HG02763 (cell line): ENCODE data around the gene LDLRAD3.

ENCODE experiments used
- ATAC-seq: cut with Tn5 transposase; IDR thresholded peaks from one replicate; pipeline ENCODE4 v1.9.1; 2021; ENCODE audit warnings: mild to moderate bottlenecking, moderate library complexity; ENCODE audit not compliant: unreplicated experiment

The LDLRAD3 gene

DNA sequence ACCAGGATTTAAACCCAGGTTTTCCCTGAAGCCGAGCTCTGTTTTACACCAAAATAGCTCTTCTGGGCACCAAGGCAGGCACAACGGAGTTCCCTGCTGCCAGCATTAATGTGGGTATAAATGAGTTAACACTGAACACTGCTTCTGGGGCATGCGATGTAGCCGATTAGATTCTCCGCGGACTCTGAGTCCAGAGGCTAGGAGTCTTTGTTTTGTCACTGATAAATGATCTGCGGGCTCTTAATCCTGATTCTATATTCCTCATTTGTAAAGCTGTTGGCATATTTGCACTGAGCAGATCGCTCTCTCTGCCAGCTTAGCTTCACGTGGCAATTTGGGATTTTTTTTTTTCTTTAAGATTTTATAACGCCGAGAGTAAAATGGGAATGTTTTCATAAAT is 16.8 kb upstream of the LDLRAD3 start:
- ATAC-seq, result no peak

DNA sequence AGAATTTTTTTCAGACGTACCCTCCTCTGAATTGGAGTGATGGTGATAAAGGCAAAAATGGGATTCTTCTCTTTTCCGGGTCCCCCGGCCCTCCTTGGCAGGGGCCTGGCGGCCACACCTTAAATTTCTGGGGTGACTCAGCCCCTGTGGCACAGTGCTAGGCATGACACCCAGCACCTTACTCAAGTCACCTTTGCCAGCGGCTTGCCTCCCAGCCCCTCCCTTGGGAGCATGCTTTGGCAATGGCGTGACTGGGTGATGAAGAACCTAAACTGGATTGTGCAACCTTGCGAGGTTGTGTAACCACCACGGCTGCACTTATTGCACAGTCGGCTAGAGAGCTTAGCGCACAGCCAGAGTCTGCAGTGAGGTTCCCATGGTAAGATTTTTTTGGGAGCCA is 16.2 kb upstream of the LDLRAD3 start:
- ATAC-seq, result no peak

DNA sequence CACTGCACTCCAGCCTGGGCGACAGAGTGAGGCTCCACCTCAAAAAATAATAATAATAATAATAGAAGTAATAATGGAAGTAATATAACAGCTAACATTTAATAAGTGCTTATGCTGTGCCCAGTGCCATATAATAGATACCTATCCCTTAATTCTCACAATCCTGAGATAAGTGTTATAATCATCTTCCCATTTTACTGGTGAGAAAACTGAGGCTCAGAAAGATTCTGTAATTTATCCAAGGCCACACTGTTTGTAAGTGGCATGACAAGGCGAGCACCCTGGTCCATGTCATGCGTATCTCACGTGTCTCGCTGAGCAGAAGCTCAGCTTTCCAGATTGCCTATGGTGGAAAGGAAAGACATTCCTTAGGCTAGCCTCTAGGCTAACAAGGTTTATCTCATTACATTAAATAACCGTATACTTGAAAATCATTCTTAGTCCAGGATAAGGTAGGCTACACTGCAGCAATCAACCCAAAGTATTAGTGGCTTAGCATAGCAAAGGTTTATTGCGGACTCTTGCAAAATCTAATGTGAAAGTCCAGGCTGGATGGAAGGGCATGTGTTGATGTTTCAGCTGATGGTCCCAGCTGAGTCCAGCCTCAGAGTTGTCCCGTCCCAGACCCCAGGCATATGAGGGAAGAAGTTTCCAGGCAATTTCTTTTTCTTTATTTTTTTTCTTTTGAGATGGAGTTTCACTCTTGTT is 15.0 kb upstream of the LDLRAD3 start:
- no peak for ATAC-seq

DNA sequence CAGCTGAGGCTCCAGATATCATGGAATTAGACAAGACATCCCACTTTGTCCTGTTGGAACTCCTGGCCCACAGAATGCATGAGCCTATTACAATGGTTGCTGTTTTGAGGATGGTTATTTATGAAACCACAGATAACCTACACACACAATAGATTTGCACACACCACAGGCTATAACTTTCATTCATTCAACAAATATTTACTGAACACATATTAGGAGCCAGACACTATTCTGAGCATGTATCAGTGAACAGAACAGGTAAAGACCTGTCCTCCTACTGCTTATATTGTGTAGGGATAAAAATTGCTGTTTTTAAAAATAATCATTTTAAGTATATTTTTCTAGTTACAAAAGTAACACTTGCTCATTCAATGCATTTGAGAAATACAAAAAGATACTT is 13.4 kb upstream of the LDLRAD3 start:
- no peak for ATAC-seq

DNA sequence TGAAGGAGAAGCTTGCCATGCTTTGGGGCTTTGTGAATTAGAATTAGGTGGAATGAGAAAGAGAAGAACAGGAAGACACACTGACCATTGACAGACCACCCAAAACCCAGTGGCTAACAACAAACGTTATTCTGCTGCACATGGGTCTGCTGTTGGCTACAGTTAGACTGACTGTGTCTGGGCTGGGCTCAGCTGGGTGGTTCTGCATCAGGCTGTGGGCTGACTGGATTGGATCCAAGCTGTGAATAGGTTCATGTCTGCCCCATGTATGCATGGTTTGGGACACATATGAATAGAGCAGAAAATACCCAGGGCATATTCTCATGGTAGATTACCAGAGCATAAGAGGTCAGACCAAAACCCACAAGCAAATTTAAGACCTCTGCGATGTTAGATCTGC is 11.7 kb upstream of the LDLRAD3 start:
- no peak for ATAC-seq

DNA sequence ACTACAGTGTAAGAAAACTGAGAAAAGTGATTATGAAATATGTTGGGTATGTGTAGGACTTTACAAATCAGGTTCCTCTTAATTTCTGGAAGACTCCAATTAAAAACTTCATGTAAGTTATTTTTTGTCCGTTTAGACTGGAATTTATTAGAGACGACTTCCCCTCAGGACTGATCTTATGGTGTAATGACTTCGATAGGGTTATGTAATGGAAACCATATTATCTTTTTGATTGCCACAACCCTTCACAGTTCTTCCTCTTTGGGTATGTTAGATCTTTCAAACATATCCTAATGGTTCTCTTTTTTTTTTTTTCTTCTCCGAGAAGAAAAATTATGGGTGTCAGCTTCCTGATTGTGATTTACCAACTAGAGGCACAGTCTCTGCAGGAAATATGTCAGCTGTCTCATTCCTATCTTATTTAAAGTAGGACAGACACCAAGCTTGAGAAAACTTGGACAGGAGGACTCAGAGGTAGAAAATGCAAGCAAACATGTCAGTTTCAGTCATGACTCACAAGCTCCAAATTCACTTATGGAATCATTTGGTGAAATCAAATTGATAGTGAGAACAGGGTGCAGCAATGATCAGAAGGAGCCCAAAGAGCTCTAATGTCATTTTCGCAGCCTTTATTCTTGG is 11.1 kb upstream of the LDLRAD3 start:
- ATAC-seq, result no peak

DNA sequence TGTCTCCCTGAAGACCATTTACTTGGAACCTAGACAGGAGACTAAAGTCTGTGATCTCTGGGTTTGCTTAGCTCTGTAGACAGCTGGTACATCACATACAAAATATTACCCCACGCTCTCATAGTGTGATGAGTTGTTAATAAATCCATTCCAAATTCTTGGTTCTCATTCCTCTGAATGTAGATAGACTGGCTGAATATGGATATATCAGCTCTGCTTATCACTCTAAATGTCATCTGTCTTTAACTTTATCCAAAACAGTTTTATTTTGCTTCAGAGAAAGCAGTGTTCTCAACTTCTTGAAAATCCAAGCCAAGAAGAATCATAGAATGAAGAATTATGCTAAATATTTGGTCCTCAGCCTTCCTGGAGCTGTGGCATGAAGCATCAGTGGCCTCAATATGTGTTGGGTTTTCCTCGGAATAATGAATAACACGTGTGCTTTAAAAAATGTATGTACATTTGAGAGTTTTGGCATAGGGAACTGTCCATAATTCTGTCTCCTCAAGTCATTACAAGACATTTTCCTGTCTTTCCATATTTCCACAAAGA is 10.5 kb upstream of the LDLRAD3 start:
- ATAC-seq, result no peak

DNA sequence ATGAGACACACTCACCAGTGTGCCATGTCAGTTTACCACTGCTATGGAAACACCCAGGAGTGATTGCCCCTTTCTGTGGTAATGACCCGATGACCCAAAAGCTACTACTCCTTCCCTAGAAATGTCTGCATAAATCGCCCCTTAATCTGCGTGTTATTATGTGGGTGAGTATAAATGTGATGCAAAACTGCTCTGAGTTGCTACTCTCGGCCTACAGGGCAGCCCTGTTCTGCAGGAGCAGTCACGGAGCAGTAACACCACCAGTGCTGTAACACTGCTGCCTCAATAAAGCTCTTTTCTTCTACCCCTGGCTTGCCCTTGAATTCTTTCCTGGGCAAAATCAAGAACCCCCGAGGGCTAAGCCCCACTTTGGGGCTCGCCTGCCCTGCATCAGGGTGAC is 9.6 kb upstream of the LDLRAD3 start:
- no peak for ATAC-seq

DNA sequence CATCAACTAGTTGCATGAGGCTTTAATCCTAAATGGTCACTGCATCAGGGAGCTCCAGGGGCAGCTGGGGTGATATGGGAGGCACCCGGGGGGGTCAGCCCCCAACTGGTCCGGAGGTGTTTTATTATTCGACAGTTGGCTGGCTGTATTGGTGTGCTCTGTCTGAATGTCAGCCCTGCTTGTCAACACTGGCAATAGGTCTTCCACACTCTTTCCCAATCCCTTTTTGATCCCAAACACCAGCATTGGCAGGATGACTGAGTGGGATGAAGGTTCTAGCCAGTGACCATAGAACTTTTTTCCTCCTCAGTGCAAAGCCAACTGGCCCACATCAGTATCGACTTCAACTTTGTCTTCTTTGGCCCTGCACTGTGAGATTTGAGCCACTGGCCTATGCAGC is 8.9 kb upstream of the LDLRAD3 start:
- no peak for ATAC-seq

DNA sequence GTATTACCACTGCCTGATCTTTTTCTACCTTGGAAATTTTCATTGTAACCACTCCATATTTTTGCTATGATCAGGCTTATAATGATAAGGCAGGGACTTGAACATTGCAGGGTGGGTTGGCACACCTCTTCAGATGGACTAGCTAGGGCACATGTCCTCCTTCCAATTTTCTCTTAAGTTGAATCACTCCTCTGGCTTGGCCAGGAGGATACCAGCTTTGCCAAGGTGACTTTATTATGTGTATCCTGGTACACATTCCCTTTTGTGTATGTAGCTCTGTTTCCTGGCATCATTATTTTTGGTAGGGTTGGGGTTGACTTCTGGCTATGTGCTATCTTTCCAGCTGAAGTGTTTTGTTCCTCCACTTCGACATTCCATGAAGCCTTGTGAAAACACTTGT is 8.5 kb upstream of the LDLRAD3 start:
- ATAC-seq, result no peak

DNA sequence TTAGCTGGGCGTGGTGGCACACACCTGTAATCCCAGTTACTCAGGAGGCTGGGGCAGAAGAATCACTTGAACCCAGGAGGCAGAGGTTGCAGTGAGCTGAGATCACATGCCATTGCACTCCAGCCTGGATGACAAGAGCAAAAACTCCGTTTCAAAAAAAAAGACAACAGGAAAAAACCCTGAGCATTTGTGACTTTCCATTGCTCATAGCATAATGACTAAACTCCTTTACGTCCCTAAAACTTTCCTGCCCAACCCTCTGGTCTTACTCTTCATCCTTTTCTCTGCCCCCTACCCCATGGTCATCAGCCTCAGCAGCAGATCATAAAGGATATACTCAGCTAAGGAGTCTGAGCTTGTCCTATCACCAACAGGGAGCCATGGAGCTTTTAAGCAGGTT is 6.8 kb upstream of the LDLRAD3 start:
- ATAC-seq, result no peak

DNA sequence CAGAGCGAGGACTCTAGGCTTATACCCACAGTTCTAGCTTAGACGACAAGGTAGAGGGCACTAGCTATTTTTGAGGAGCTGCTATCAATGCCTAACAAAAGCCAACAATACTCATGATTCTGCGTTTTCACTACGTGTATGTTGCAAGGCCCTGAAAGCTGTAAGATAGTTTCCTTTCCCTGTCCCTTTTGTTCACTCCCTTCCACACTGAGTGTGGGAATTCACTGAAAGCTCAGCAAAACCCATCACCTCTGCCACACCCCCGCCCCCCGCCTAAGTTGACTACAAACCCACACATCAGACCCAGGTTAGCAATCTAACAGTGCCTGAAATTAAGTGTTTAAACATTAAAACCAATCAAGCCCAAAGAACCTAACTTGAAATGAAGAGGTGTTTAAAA is 6.2 kb upstream of the LDLRAD3 start:
- ATAC-seq, result no peak

DNA sequence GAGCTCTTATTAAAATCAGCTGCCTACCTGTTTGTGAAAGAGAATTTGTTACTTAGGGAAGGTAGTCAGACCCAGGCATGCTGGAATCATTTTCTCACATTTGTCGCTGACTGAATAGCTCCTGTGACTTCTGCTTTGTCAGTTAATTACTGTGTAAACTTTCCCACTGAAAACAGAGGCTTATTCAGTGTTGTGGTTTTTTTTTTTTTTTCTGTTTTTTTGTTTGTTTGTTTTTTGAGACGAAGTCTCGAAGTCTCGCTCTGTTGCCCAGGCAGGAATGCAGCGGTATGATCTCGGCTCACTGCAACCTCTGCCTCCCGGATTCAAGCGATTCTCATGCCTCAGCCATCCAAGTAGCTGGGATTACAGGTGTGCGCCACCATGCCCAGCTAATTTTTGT is 5.6 kb upstream of the LDLRAD3 start:
- ATAC-seq, result no peak

DNA sequence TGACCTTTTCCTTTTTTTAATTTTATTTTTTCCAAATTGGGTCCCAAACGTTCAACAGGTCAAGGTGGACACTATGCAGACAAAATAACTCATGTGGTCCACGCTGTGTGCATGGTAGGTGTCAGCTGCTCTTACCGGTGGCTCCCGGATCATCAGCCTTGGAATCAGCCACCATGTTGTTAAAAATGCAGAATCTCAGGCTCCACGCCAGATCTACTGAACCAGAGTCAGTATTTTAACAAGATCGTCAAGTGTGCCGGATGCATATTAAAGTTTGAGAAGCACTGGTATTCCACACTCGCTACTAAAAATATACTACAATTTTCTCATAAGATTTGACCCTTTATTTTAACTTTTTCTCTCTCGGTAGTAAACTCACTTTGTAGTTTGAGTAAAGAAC is 553 bp upstream of the LDLRAD3 start:
- no peak for ATAC-seq

DNA sequence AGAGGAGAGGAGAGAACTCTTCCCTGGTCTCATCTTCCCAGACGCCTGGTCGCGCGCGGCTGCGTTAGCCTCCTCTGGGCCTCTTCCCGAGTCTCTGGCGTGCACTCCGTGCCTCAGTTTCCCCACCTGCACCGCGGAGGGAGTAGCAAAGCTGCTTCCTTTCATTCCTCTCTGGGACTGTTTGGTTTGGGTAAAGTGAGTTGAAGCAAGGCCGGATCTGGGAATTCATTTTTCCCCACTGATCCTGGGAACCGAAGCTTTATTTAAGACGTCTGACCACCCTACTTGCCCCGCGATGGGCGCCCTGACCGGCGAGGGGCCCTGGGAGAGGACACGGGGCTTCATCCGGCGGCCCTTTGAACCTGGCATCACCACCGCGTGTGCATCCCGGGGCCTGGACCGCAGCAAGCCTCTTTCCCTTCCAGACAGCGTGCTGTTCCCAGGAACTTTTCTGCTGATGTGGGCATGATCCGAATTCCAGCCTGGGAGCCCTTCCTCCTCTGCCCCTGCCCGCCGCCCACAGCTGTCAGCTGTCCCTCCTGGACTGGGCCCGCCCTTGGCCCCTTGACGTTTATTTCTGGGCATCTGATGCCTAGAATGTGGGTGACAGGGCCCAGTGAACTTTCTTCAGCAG is 758 bp downstream of the LDLRAD3 start:
- no peak for ATAC-seq

DNA sequence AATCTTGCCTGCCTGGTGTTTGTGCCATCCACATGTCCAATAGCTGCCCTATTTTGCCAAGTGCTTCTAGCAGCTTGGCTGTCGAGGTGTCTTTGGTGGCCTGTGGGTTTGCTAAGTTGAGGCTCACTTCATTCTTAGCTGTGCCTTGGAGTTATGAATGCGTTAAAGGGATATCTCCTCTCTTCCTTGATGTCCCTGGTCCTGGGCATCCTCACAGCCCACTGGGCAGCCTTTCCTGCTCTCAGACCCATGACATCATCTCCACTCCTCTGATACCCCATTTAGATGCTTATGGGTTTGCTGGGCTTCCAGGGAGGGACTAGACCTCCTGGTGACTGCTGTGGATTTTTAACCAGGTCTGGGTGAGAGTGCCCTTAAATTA is 1.3 kb downstream of the LDLRAD3 start:
- ATAC-seq, result no peak

DNA sequence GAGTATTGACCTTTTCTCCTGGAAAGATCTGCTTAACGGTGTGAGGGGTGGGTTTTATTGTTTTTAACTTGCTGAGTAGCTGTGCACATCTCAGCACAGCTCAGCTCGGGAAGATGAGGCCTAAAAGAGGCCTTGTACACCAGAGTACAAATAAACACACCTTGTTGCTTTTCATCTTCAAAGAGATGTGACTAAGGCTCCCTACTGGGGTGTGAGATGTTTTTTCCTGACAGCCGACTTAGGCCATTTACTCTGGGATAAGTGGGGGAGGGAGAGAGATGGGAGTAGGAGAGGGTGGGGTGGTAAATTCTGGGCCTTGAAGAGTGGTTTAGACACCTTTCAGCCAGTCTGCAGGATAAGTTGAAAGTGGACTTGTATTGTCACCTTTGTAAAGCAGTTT is 2.9 kb downstream of the LDLRAD3 start:
- no peak for ATAC-seq

DNA sequence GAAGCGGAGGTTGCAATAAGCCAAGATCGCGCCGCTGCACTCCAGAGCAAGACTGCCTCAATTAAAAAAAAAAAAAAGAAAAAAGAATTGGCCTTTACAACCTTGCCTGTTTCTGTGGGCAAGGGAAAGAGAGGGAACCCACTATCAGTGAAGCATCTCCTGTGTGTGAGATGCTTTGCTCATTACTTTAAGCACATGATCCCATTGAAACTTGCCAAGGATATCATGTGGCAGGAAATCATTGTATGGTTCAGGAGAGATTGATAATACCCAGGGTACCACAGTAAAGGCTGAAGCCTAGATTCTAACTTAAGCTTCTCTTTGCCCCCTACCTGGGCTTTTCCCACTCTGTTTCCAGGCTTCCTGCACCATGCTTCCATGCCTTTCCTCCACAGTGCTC is 3.6 kb downstream of the LDLRAD3 start:
- no peak for ATAC-seq

DNA sequence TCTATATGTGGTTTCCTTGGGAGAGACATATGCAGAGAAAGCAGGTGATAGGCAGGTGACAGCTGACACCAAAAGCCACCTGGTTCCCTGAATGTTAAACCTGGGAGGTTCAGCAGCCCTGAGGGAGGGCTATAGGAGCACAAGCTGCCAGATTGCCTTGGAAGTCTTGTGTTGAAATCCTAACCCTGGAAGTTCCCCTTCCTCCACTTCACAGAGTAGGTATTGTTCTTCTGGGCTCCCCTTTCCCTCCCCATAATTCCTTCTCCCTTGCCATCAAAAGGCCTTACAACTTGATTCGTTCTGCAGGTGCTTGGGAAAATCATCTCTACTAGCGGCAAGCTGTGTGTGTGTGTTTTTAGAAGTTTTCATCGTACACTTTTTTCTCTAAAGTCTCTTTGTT is 5.4 kb downstream of the LDLRAD3 start:
- ATAC-seq, result no peak

DNA sequence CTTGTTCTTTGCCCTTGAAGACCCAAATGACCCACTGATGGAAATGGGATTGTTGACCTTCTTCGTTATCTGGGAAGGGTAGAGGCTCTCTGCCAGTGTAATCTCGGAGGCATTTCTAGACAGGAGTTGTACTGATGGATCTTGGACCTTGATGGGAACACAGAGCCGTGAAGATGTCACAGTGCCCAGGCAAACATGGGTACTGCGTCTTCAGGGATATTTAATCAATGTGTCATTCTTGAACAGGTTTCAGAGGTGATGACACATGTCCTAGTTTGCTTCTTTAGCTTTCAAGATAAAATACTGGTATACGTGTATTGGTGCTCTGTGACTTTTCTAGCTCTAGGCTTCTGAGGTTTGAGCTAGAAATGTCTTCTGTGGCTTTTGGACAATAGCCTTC is 6.2 kb downstream of the LDLRAD3 start:
- ATAC-seq, result no peak

DNA sequence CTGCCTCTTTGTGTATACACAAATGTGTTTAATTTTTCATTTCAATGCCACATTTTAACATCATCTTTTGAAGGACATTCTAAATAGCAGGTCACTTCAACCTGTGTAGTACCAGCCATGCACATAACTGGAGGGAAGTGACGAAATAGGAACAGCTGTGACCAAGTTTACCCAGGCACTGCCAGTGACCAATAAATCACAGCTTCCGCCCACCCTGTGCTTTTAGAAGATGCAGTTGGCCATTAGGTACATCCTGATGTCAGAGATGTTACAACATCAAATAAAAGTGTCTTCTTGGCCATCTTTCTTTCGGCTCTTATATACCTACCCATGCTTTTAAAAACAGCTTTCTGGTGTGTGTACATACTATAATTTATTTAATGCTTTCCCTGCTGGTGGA is 7.8 kb downstream of the LDLRAD3 start:
- no peak for ATAC-seq

DNA sequence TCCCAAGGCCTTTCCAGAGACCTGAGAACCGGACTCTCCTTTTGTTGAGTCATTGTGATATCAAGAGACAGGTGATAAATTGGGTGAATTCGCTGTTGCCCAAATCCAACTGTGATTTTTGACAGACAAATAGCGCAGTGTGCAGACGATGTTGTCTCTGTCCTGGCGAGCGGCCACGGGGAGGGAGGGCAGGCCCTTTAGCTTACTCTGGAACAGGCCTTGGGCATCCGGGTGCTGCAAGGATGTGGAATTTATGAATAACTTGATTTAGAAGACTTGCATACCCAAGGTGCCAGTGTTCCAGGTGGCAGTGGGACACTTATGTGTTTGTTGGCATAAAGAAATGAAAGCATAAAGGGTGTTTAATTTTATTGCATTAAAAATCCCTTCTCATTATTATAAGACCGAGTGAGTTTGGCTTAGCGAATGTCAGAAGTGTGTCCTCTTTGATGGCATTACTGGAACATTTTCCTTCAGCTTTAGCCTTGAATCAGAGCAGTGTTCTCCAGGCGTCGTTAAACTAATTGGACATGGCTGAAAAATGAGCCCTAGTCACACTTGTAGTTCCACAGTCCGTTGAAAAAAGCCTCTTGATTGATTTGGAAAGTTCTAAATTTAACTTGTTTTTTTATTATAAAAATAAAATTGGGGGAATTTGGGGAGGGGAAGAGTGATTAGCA is 9.4 kb downstream of the LDLRAD3 start:
- ATAC-seq, result no peak
